GM12878 (cell line): ENCODE measurements around the gene CLEC20A. TPM values are rescaled to one million over a fixed set of nuclear protein-coding genes. Genes with fewer than 3 reads are reported as not detected.

Experiments used
- ASH2L ChIP-seq: fragments of 300-600, 200-600 bp; sonication (generic); IDR thresholded peaks from 2 replicates; pipeline ENCODE4 v1.6.1; 2017; ENCODE audit warnings: low read depth, mild to moderate bottlenecking, borderline replicate concordance
- ATF3 ChIP-seq: IDR thresholded peaks from 2 replicates; pipeline ENCODE4 v1.6.1; 2011; ENCODE audit warnings: low read depth, mild to moderate bottlenecking, low read length, moderate library complexity, borderline replicate concordance; ENCODE audit errors: extremely low read depth
- CBFB ChIP-seq: IDR thresholded peaks from 2 replicates; pipeline ENCODE4 v1.6.1; 2016; ENCODE audit warnings: antibody characterized with exemption, low read depth
- CEBPB ChIP-seq, 2 experiments: fragments of 150-350 bp in 1 of 2; IDR thresholded peaks; 2 replicates each; pipeline ENCODE4 v1.6.1; 2012 to 2014; ENCODE audit warnings: low read depth in 2 of 2, low read length in 2 of 2, borderline replicate concordance in 1 of 2, inconsistent platforms in 1 of 2
- CREM ChIP-seq: IDR thresholded peaks from 2 replicates; pipeline ENCODE4 v1.6.1; 2014; ENCODE audit warnings: antibody characterized with exemption, low read depth
- EED ChIP-seq: sonication (generic); IDR thresholded peaks from 2 replicates; pipeline ENCODE4 v1.6.1; 2016; ENCODE audit warnings: antibody characterized with exemption, low read depth
- ESRRA ChIP-seq: IDR thresholded peaks from 2 replicates; pipeline ENCODE4 v1.6.1; 2012; ENCODE audit warnings: mild to moderate bottlenecking, low read length, improper control_type of control experiment
- GABPA ChIP-seq: IDR thresholded peaks from 2 replicates; pipeline ENCODE4 v1.6.1; 2014; ENCODE audit warnings: antibody characterized with exemption, low read depth, mild to moderate bottlenecking, inconsistent platforms
- HDAC6 ChIP-seq: fragments of 200-600 bp; sonication (generic); IDR thresholded peaks from one replicate; pipeline ENCODE4 v1.8.0; 2017; ENCODE audit warnings: antibody characterized with exemption; ENCODE audit not compliant: unreplicated experiment
- IKZF1 ChIP-seq: fragments of 450-650 bp; conservative IDR thresholded peaks from 2 replicates; pipeline ENCODE4 v1.6.1; 2017; ENCODE audit warnings: antibody characterized with exemption, mild to moderate bottlenecking
- KDM1A ChIP-seq: fragments of 200-600 bp; sonication (generic); IDR thresholded peaks from 2 replicates; pipeline ENCODE4 v1.6.1; 2016; ENCODE audit warnings: borderline replicate concordance
- MTA2 ChIP-seq: fragments of 450-650 bp; IDR thresholded peaks from 2 replicates; pipeline ENCODE4 v1.6.1; 2016; ENCODE audit warnings: low read depth, mild to moderate bottlenecking, moderate library complexity
- MYB ChIP-seq: fragments of 150-350 bp; IDR thresholded peaks from 2 replicates; pipeline ENCODE4 v1.6.1; 2014; ENCODE audit warnings: mild to moderate bottlenecking, low read depth, low read length, borderline replicate concordance
- NFXL1 ChIP-seq: fragments of 450-650 bp; IDR thresholded peaks from 2 replicates; pipeline ENCODE4 v1.6.1; 2017; ENCODE audit warnings: antibody characterized with exemption, mild to moderate bottlenecking, borderline replicate concordance
- NFYA ChIP-seq: IDR thresholded peaks from 2 replicates; pipeline ENCODE4 v1.6.1; 2011; ENCODE audit warnings: low read depth, mild to moderate bottlenecking, low read length, improper control_type of control experiment, borderline replicate concordance
- NR2C2 ChIP-seq: IDR thresholded peaks from 2 replicates; pipeline ENCODE4 v1.6.1; 2011; ENCODE audit warnings: borderline replicate concordance, low read depth; ENCODE audit not compliant: control insufficient read depth, insufficient read length
- NRF1 ChIP-seq: conservative IDR thresholded peaks from 2 replicates; pipeline ENCODE4 v1.6.1; 2011; ENCODE audit warnings: mild to moderate bottlenecking, low read depth, low read length, improper control_type of control experiment
- POLR2A ChIP-seq: IDR thresholded peaks from 2 replicates; pipeline ENCODE4 v1.6.1; 2011; ENCODE audit warnings: low read depth, mild to moderate bottlenecking, low read length
- RCOR1 ChIP-seq: conservative IDR thresholded peaks from 2 replicates; pipeline ENCODE4 v1.6.1; 2012; ENCODE audit warnings: low read depth, low read length, improper control_type of control experiment
- RELA ChIP-seq: fragments of 450-650 bp; IDR thresholded peaks from 2 replicates; pipeline ENCODE4 v1.8.0; 2014; ENCODE audit warnings: borderline replicate concordance; ENCODE audit not compliant: partially characterized antibody
- RELB ChIP-seq: fragments of 450-650 bp; IDR thresholded peaks from 2 replicates; pipeline ENCODE4 v1.6.1; 2017; ENCODE audit warnings: low read depth, mild to moderate bottlenecking, moderate library complexity
- SMC3 ChIP-seq: IDR thresholded peaks from 2 replicates; pipeline ENCODE4 v1.6.1; 2011; ENCODE audit warnings: low read length, improper control_type of control experiment, borderline replicate concordance
- SPI1 ChIP-seq: IDR thresholded peaks from 2 replicates; pipeline ENCODE4 v1.6.1; 2011; ENCODE audit warnings: low read depth, mild to moderate bottlenecking, low read length, moderate library complexity, borderline replicate concordance; ENCODE audit not compliant: insufficient read depth
- STAT1 ChIP-seq: fragments of 450-650 bp; conservative IDR thresholded peaks from 2 replicates; pipeline ENCODE4 v1.6.1; 2014; ENCODE audit warnings: antibody characterized with exemption, mild to moderate bottlenecking
- STAT3 ChIP-seq: IDR thresholded peaks from 2 replicates; pipeline ENCODE4 v1.6.1; 2011; ENCODE audit warnings: low read depth, low read length, improper control_type of control experiment
- TARDBP ChIP-seq: IDR thresholded peaks from 2 replicates; pipeline ENCODE4 v1.6.1; 2016; ENCODE audit warnings: borderline replicate concordance
- ZNF687 ChIP-seq: fragments of 450-650 bp; IDR thresholded peaks from 2 replicates; pipeline ENCODE4 v1.6.1; 2017; ENCODE audit warnings: mild to moderate bottlenecking, moderate library complexity
- polyA plus RNA-seq, 11 experiments: library from polyadenylated mRNA; depleted of rRNA in 4 of 11; unstranded in 6 of 11; stranded (reverse) in 5 of 11; fragments of >200 nt; fragmentation: Nextera tagmentation in 4 of 11; fragmentation: Illumina TruSeq in 1 of 11; extraction: Ambion mirVana in 4 of 11; extraction: Trizol in 1 of 11; gene quantifications; 1 replicate in 1 of 11; 2 replicates in 10 of 11; pipeline versions ENCODE4 v1.2.1 to v1.2.3, GENCODE V29; 2011 to 2016; ENCODE audit warnings: inconsistent platforms in 2 of 11, missing spikeins in 2 of 11, low read depth in 1 of 11
- total RNA-seq, 4 experiments: library from RNA; depleted of rRNA in 3 of 4; stranded (reverse); fragments of >200 nt in 3 of 4; fragmentation: Illumina TruSeq in 1 of 4; extraction: Trizol in 1 of 4; gene quantifications; 2 replicates each; pipeline versions ENCODE4 v1.2.1 to v1.2.3, GENCODE V29; 2013 to 2021

Gene CLEC20A
- total and polyA plus RNA-seq, 10 of the 15 experiments (the other 5 are each of a cell fraction or from before 2014, with no cell fraction given), result not detected

GRCh38 chr1:178541829-178542553, 45.2 kb upstream of the CLEC20A start (continued):
- TF ChIP-seq STAT3, result no peak
- no peak for TF ChIP-seq CBFB
- TF ChIP-seq RELA, result no peak
- no peak for TF ChIP-seq EED
- TF ChIP-seq NR2C2, result no peak
- TF ChIP-seq SMC3, result no peak
- TF ChIP-seq MYB, result no peak
- 0 out of 2 replicates have a peak, but pooled peaks have one; percentile 12 for TF ChIP-seq IKZF1
- TF ChIP-seq STAT1, result no peak
- TF ChIP-seq CREM, result no peak
- TF ChIP-seq KDM1A, result no peak
- no peak for TF ChIP-seq HDAC6
- TF ChIP-seq RCOR1, result no peak
- TF ChIP-seq NFYA, result no peak
- TF ChIP-seq GABPA, result 0 out of 2 replicates have a peak, but pooled peaks have one; percentile 36
- TF ChIP-seq ATF3, result no peak
- no peak for TF ChIP-seq NRF1
- TF ChIP-seq ESRRA, result no peak
- peak; percentile 49; the same call in 1 of the 2 replicates for TF ChIP-seq ZNF687
- TF ChIP-seq RELB, result no peak
- TF ChIP-seq TARDBP, result no peak
- no peak for TF ChIP-seq SPI1
- no peak for TF ChIP-seq NFXL1
- no peak for TF ChIP-seq CEBPB (IDR thresholded peaks at IDR 0.05; ENCODE audit: borderline replicate concordance in 1 of 2, low read depth in 2 of 2, low read length in 2 of 2)
- TF ChIP-seq MTA2, result peak; percentile 27; the same call in 1 of the 2 replicates
- TF ChIP-seq ASH2L, result no peak
- peak; percentile 29; the same call in 1 of the 2 replicates for TF ChIP-seq POLR2A
